GM13976 (cell line): Measurements from ENCODE around the gene B3GNT5.

Experiments
- DNase-seq: peaks from one replicate; pipeline ENCODE4 v3.0.0; 2012; ENCODE audit warnings: low spot score
- in situ Hi-C: fragments of 300-500 bp; cut with MboI; formaldehyde crosslinking; loops from one replicate; pipeline ENCODE4 v1.12.0; 2022; ENCODE audit warnings: low sequenced_read_pairs, mixed read lengths, inconsistent platforms; ENCODE audit not compliant: unreplicated experiment
- TF ChIP-seq, protein P1 (sequence below): IDR thresholded peaks from 2 replicates; pipeline ENCODE4 v1.5.1; 2012; ENCODE audit warnings: borderline replicate concordance, mild to moderate bottlenecking; ENCODE audit not compliant: insufficient read depth; ENCODE audit errors: extremely low read depth, missing control alignments, control extremely low read depth

B3GNT5 gene

GRCh38 chr3:183303690-183304089 is 50.6 kb downstream of the B3GNT5 start:
- TF ChIP-seq, protein P1, sequence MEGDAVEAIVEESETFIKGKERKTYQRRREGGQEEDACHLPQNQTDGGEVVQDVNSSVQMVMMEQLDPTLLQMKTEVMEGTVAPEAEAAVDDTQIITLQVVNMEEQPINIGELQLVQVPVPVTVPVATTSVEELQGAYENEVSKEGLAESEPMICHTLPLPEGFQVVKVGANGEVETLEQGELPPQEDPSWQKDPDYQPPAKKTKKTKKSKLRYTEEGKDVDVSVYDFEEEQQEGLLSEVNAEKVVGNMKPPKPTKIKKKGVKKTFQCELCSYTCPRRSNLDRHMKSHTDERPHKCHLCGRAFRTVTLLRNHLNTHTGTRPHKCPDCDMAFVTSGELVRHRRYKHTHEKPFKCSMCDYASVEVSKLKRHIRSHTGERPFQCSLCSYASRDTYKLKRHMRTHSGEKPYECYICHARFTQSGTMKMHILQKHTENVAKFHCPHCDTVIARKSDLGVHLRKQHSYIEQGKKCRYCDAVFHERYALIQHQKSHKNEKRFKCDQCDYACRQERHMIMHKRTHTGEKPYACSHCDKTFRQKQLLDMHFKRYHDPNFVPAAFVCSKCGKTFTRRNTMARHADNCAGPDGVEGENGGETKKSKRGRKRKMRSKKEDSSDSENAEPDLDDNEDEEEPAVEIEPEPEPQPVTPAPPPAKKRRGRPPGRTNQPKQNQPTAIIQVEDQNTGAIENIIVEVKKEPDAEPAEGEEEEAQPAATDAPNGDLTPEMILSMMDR: no peak
- in situ Hi-C loops: no loop called here

DNA sequence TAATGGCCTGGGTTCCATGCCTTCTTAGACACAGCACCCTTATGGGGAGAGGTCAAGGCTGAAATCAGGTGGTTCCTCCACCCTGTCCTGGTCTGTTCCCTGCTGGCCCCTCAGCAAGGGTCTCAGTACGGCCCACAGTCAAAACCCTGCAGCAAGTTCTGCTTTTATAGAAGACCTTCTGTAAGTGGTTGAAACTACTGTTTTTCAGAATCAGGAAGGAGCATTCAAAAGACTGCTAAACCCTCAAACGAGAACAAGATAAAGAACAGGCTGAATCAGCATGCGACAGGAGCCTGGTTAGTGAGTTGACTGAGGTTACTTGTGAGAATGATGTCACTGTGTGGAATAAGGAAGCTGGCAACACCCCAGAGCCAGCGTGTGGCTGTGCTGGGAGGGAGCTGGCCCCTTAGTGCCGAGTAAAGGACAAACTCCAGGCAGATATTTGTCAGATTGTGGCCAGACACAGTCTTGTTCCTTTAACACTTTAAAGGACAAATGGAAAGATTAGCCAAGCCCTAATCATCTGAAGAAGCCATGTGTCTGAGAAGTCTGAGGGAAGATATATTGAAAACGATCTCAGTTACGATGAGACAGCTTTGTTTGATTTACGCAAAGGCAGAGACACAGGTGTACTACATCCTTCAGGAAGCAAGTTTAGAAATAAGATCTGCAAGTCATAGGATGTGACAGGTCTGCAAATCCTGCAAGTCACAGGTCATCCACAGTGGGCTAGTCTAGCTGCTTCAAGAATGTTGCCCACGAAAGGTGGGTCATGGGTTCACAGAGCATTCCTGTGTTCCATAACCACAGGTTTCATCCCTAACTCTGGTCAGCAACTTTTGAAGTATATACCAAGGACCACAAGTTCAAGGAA is 54.0 kb downstream of the B3GNT5 start:
- in situ Hi-C loops: no loop called here

More at GRCh38 chr3:183303690-183304089, 50.6 kb downstream of the B3GNT5 start:
- no peak for DNase-seq

DNA sequence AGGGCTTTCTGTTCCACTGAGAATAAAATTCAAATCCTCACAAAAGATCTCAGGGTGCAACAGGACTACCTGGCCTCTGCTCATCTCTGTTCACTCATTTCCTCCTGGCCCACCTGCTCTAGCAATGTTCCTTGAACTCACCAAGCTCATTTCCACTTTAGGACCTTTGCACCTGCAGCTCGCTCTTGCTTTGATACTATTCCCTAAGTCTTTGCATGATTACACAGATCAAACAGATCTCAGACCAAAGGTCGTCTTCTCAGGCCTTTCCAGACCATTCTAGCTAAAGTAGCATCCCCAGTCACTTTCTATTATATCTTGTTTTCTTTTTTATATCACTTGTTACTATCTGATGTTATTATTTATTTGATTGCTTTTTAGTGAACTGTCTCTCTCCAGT is 54.7 kb downstream of the B3GNT5 start:
- no peak for DNase-seq
- TF ChIP-seq, protein P1: no peak
- in situ Hi-C loops: no loop called here

More for the DNA sequence above, 54.0 kb downstream of the B3GNT5 start:
- DNase-seq: peak; percentile 53
- TF ChIP-seq, protein P1: no peak

GRCh38 chr3:183308751-183309150 is 55.7 kb downstream of the B3GNT5 start:
- DNase-seq: no peak
- TF ChIP-seq, protein P1: no peak
- in situ Hi-C loops: no loop called here

DNA sequence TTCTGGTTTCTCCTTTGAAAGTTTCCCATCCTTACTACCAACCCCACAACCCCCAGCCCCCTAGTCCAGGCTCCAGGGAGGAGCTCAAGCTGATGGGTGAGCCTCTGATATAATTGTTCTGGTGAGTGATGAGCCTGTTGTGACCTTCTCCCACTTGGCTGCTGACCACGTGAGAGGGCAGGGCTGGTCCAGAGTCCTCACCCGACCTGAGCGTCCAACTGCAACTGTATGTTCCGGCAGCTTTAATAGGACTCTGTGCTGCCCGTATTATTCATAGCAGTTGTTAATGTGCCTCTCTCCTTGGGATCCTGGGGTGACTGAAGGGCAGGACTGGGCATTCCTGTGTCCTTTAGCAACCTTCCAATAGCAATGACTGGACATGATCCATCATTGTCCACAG is 56.2 kb downstream of the B3GNT5 start:
- DNase-seq: no peak
- in situ Hi-C loops: no loop called here
- TF ChIP-seq, protein P1: no peak

GRCh38 chr3:183310936-183311335 is 57.9 kb downstream of the B3GNT5 start:
- in situ Hi-C loops: no loop called here
- DNase-seq: no peak
- TF ChIP-seq, protein P1: no peak
